ENCODE data around the gene SPATA1.
"Not testable (repeated sequence)": the region's sequence is repeated elsewhere in the genome, so short reads cannot be mapped to it uniquely, and the experiment has no call there.

Gene SPATA1, protein sequence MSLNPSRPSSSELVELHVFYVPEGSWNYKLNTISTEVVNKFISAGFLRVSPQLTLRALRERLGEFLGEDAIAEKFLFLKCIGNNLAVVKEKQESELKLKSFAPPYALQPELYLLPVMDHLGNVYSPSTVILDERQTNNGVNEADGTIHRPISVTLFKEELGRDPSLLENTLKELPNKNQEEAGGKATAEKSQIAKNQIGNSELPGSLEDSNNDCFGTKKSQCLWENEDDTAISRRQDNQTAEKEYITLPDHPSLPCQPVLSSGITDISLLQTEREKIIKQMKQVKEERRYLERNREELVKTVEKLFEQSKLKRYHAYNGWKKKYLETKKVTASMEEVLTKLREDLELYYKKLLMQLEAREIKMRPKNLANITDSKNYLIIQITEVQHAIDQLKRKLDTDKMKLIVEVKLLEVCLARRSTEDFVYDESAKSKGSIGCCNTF

GRCh38 chr1:84506002-84506728 lies at the start of gene SPATA1, which contains the start of gene GNG5:
SPATA1 (plus strand) TSS chr1:84506386; CDS start chr1:84516360, 9,974 bp downstream.
GNG5 (minus strand) TSS chr1:84506581; CDS start chr1:84506091, 490 bp downstream.
- DNase-seq: peak; percentile 99

DNA sequence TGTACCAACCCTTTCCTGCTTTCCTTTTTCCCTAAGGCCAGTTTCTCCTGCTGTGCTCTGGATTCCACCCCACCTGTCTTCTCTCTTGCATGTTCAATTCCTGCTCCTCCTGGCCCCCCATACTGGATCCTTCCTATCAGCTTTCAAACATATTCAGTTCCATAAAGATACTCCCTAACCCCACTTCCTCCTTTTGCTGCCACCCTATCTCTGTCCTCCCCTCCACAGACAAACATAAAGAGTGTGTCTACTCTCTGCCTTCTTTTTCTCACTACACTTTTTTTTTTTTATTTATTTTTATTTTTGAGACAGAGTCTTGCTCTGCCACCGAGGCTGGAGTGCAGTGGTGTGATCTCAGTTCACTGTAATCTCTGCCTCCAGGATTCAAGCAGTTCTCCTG lies 44.1 kb upstream of the SPATA1 start:
- DNase-seq: no peak

- DNase-seq: no peak
Measured at GRCh38 chr1:84467298-84467697, 38.9 kb upstream of the SPATA1 start.

- DNase-seq: no peak
Measured at GRCh38 chr1:84476225-84476624, 30.0 kb upstream of the SPATA1 start.

DNA sequence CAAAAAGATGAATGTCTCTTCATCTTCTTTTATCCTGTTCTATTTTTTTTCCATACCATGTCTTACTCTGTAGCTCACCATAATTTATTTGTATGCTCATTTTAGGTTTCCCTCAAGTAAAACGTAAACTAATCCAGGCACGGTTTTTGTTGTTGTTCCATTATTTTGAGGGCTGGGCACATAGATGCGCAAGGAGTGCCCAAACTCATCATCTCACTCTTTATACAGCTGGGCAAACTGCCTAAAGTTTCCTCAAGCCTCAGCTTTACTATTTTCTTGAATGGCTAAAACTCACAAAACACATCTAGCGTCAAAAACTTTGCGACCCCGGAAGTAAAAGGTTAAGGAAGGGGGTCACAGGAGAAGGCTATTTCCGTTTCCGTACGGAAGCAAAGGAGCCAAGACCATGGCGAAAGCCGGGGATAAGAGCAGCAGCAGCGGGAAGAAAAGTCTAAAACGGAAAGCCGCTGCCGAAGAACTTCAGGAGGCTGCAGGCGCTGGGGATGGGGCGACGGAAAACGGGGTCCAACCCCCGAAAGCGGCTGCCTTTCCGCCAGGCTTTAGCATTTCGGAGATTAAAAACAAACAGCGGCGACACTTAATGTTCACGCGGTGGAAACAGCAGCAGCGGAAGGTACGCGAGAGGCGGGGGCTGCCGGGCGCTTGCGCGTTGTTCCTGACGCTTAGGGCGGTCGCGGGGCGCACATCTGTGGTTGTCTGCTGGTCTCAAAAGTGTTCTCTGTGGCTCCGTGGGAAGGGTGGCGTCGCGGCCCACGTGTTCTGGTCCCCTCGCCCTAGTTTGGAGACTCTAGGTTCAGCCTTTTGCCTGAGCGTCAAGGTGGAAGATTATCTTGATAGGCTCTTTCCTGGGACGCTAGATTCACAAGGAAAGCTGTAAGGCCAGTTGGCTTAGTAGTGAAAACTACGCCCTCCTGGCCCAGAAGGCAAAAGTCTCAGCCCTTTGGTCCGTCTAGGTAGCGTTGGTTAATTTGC lies 27.0 kb upstream of the SPATA1 start, which contains the start of gene RPF1:
RPF1 (plus strand) TSS at position 391 of the 993 bp plus-strand sequence; CDS start at position 407, 16 bp downstream.
- DNase-seq: peak; percentile 94

- no peak for DNase-seq
Measured at GRCh38 chr1:84479998-84480397, 26.2 kb upstream of the SPATA1 start.

DNA sequence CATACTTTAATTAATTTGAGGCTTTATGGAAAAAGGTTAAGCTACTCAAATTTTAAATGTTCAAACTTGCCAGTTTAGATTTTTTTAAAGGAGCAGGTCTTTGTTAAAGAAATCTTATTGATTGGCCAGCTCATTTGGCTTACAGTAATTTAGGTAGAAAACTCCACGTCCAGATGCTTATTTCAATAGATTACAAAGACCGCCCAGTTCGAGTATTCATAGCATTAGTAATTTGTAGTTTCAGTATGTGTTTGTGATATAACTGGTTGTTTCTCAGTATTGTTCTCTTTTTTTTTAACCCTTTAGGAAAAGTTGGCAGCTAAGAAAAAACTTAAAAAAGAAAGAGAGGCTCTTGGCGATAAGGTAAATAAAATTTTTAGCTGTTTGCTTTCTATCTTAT lies 25.5 kb upstream of the SPATA1 start:
- DNase-seq: no peak

- no peak for DNase-seq
Measured at GRCh38 chr1:84481317-84481716, 24.9 kb upstream of the SPATA1 start.

- no peak for DNase-seq
Measured at GRCh38 chr1:84488107-84488506, 18.1 kb upstream of the SPATA1 start.

DNA sequence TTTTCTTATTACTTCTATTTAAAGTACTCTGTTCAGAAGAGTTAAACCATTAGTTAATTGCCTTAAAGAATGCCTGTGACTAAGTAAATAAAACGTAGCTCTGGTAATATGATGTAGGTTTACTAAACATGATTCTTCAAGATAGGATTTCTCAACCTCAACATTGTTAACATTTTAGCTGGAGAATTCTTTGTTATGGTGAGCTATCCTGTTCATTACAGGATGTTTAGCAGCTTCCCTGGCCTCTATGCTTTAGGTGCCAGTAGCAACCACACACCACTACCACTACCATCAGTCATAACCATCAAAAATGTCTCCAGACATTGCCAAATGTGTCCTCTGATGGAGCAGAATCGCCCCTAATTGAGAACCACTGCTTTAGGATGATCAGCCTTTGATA lies 16.4 kb upstream of the SPATA1 start:
- DNase-seq: no peak

DNA sequence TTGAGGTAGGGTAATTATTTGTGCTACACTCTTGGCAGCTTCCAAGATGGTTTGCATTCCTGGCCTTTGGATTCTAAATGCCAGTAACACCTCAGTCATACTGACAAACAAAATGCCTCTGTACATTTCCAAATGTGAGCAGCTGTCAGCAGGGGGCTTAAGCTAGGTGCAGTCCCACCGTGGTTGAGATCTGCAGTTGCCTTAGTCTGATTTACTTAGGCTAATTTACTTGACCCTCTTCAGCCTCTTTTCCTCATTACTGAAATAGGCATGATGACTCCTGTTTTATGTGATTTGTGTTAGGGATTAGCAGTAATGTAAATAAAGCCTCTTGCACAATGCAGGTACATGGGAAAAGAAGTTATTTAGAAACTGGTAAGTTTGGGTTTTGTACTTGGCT lies 13.5 kb upstream of the SPATA1 start:
- no peak for DNase-seq

GRCh38 chr1:84493747-84494146 lies 12.4 kb upstream of the SPATA1 start:
- DNase-seq: no peak

DNA sequence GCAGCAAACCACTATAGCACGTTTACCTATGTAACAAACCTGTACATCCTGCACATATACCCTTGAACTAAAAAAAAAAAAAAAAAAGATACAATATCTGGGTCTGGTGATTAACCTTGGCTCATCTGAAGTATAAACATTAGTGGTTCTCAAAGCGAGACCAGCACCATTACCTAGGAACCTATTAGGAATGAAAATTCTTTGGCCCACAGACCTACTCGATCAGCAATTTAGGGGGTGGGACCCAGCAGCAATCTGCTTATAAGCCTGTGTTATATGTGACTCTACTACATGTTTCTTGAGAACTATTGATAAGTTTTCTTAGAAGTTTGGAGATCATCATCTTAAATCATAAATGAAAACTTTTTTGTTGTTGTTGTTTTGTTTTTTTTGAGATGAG lies 9.7 kb upstream of the SPATA1 start:
- no peak for DNase-seq

DNA sequence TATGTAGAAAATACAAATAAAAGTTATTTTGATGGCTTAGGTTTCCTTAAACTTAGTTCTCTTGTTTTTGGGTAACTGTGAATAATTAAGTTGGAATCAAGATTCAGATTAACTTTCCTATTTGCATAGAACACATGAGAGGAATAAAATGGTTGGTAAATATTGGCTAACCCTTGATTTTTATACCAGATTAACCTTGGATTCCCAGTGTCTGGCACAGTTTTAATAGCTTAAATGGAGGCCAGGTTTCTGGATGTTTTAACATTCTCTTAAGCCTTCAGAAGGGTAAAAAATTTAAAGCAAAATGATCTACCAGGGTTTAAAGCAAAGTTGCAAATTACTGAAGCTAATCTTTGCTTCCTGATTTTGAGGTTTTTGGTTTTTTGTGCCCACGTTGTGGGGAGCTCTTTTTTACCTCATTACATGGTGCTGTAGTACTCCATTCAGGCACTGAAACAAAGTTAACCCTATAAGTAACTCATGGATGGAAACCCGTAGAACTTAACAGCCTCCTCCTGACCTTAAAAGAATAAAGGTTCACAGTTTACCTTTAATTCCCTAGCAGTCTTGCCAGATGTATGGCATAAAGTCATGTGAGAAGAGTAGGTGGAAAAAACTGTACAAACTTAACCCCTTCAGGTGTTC lies 8.4 kb upstream of the SPATA1 start:
- DNase-seq: peak; percentile 31

DNA sequence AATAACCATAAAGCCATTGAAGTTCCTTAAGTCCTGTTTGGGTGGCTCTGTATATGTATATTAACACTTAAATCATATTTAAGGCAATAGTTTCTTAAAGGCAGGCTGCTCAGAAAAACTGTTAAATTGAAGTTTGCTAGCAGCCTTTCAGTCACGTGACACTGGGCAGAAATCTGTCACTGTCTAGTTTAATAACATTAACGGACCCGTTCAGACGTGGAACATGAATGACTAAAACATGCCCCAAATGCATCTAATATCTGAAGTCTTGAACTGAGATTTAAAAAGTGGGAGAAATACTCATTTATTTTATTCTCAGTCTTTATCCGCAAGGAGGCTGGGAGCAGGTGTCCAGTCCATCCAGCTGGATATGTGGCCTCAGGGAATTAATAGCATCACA lies 3.3 kb upstream of the SPATA1 start:
- no peak for DNase-seq

- DNase-seq: peak; percentile 37
Measured at GRCh38 chr1:84504580-84505492, 1.4 kb upstream of the SPATA1 start.

DNA sequence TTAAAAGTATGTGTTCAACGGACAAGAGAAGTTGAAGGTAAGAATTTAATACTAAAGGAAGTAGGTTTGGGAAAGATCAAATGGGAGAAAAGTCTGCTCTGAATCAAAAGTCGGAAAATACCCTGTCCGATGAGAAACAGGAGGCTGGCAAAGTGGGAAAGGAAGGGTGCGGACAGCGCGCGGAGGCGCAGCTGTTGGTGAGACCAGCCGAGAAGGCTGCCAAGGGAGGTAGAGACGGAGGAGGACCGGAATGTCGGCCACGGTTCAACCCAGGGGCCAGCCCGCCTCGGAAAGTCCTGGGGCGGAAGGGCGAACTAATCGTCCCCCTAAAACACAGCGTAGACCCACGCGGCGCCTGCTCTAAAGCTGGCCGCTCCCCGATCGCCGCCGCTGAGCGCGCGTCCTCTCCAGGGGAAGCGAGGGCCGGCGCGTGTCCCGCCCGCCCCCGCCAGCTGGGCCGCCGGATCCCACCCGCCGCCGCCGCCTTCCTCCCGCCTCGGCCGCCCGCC lies 639 bp upstream of the SPATA1 start:
- DNase-seq: peak; percentile 77

DNA sequence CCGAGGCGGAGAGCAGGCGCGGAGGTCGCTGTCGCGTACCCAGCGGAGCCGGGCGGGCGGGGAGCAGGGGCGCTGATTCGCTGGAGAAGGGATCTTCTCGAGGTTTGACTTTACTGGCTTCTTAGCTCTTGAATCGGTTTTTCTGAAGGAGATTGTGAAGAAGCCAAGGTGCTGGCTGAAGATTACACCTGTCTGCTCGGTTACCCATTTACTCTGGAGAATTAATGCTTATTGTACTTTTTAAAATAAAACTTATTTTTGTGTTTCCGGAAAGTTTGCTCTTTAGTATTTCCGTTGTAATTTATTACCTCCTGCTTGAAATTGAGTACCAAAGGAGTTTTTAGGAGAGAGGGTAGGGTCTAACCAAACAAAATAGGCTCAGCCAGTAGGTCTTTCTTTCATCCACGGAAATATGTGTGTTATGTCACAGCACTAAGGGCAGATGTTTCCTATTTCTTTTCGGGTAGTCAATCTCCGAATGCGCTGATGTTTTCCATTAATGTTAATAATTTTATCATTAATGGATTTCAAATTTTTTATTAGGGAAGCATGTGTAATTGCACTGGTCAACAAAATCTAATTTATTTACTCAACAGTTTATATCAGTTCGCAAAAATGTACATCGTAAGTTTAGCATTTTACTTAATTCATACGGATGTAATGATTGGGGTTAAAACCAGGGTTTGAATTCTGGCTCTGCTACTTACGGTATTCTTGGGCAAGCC lies 705 bp downstream of the SPATA1 start:
- no peak for DNase-seq

DNA sequence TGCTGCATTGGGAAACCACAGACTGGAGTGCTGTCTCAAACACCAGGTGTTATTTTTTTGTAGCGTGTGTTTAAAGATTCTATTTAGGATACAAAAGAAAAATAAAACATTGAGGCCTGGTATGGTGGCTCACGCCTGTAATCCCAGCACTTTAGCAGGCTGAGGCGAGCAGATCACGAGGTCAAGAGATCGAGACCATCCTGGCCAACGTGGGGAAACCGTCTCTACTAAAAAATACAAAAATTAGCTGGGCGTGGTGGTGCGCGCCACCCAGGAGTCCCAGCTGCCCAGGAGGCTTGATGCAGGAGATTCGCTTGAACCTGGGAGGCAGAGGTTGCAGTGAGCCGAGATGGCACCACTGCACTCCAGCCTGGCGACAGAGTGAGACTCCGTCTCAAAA lies 1.7 kb downstream of the SPATA1 start:
- DNase-seq: not testable (repeated sequence)

DNA sequence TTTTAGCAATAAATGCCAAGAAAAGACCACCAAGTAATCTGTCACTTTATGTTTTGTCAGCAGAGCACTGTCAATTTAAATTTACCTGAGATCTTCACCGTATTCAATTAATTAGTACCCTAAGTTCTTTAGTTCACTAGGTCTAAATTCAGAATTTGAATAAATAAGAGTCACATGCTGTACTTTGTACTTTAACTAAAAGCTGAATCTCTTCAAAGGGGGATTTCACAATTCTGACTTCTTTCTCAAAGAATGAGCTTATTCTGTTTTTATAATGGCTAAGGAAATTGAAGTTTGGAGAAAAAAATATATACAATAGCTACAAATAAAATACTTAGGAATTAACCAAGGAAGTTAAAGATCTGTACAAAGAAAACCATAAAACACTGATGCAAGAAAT lies 2.3 kb downstream of the SPATA1 start:
- no peak for DNase-seq
